Skeletal muscle tissue (tissue), 4 donors: ENCODE measurements around the gene CREG1. TPM values are rescaled to one million over a fixed set of nuclear protein-coding genes. Genes with fewer than 3 reads are reported as not detected.
"Not testable (repeated sequence)": the region's sequence is repeated elsewhere in the genome, so short reads cannot be mapped to it uniquely, and the experiment has no call there.

Source experiments
- H3K27ac ChIP-seq: one replicate; pipeline ENCODE4 v1.7.0; 2013; ENCODE audit warnings: mild to moderate bottlenecking, low read depth, low read length, inconsistent platforms
- H3K27me3 ChIP-seq, 3 donors: one replicate each; pipeline ENCODE4 v1.7.0; 2013; ENCODE audit warnings: low read length in 3 of 3; ENCODE audit not compliant: control insufficient read depth in 3 of 3, insufficient read depth in 3 of 3
- H3K36me3 ChIP-seq, 3 donors: one replicate each; pipeline ENCODE4 v1.7.0; 2013; ENCODE audit warnings: low read length in 3 of 3; ENCODE audit not compliant: control insufficient read depth in 3 of 3, insufficient read depth in 3 of 3
- H3K4me1 ChIP-seq, 3 donors: one replicate each; pipeline ENCODE4 v1.7.0; 2013; ENCODE audit warnings: low read length in 3 of 3, mild to moderate bottlenecking in 3 of 3; ENCODE audit not compliant: control insufficient read depth in 3 of 3, insufficient read depth in 3 of 3
- H3K4me3 ChIP-seq, 3 donors: one replicate each; pipeline ENCODE4 v1.7.0; 2013; ENCODE audit warnings: low read length in 3 of 3
- H3K9ac ChIP-seq, 3 donors: one replicate each; pipeline ENCODE4 v1.7.0; 2013; ENCODE audit warnings: low read length in 3 of 3, mild to moderate bottlenecking in 3 of 3, moderate library complexity in 2 of 3, low read depth in 1 of 3
- H3K9me3 ChIP-seq, 3 donors: one replicate each; pipeline ENCODE4 v1.7.0; 2013; ENCODE audit warnings: low read length in 3 of 3; ENCODE audit not compliant: control insufficient read depth in 3 of 3
- total RNA-seq: library from RNA; depleted of rRNA; stranded (reverse); fragments of >200 nt; gene quantifications from one replicate; pipeline ENCODE4 v1.2.3, GENCODE V29; 2014
- donor health status: Osteomylitis.

CREG1 gene
- total RNA-seq, 1 donor from 2014 or later, result 25.6 TPM

- H3K36me3 ChIP-seq, result no peaks in the 10 kb centered on the region
- no peak overlapping the region for H3K4me3 ChIP-seq
- no peak overlapping the region for H3K27ac ChIP-seq
- H3K4me1 ChIP-seq, result peaks cover 0 to 3% (median 0%) of the 10 kb centered on the region in 3 donors
- H3K9me3 ChIP-seq, result no peaks in the 10 kb centered on the region
- no peak overlapping the region for H3K9ac ChIP-seq
- no peaks in the 10 kb centered on the region for H3K27me3 ChIP-seq
Measured at GRCh38 chr1:167566766-167567165, 13.2 kb upstream of the CREG1 start.

GRCh38 chr1:167565922-167566321 lies 12.4 kb upstream of the CREG1 start:
- H3K27ac ChIP-seq, result no peak overlapping the region
- H3K27me3 ChIP-seq, result no peaks in the 10 kb centered on the region
- no peaks in the 10 kb centered on the region for H3K9me3 ChIP-seq
- no peak overlapping the region for H3K4me3 ChIP-seq
- peaks cover 0 to 3% (median 0%) of the 10 kb centered on the region in 3 donors for H3K4me1 ChIP-seq
- no peaks in the 10 kb centered on the region for H3K36me3 ChIP-seq
- H3K9ac ChIP-seq, result no peak overlapping the region

GRCh38 chr1:167564612-167565270 lies 11.2 kb upstream of the CREG1 start:
- H3K4me1 ChIP-seq, result peaks cover 0 to 3% (median 0%) of the 10 kb centered on the region in 3 donors
- H3K27me3 ChIP-seq, result no peaks in the 10 kb centered on the region
- no peak overlapping the region for H3K27ac ChIP-seq
- no peaks in the 10 kb centered on the region for H3K9me3 ChIP-seq
- H3K4me3 ChIP-seq, result no peak overlapping the region
- H3K36me3 ChIP-seq, result no peaks in the 10 kb centered on the region
- H3K9ac ChIP-seq, result no peak overlapping the region

- Histone ChIP-seq H3K4me3 (no peak overlapping the region), H3K9ac (no peak overlapping the region), H3K9me3 (no peaks in the 10 kb centered on the region), H3K4me1 (peaks cover 0 to 3% (median 0%) of the 10 kb centered on the region in 3 donors), H3K27me3 (no peaks in the 10 kb centered on the region), H3K36me3 (no peaks in the 10 kb centered on the region), H3K27ac (no peak overlapping the region)
Measured at GRCh38 chr1:167563579-167564246, 10.2 kb upstream of the CREG1 start.

- Histone ChIP-seq H3K4me1 (peaks cover 0 to 3% (median 0%) of the 10 kb centered on the region in 3 donors), H3K27me3 (no peaks in the 10 kb centered on the region), H3K9ac (no peak overlapping the region), H3K36me3 (no peaks in the 10 kb centered on the region), H3K27ac (no peak overlapping the region), H3K9me3 (no peaks in the 10 kb centered on the region), H3K4me3 (no peak overlapping the region)
Measured at GRCh38 chr1:167562702-167563101, 9.1 kb upstream of the CREG1 start.

GRCh38 chr1:167561753-167562152 lies 8.2 kb upstream of the CREG1 start:
- Histone ChIP-seq H3K27ac (no peak overlapping the region), H3K9me3 (no peaks in the 10 kb centered on the region), H3K9ac (no peak overlapping the region), H3K27me3 (no peaks in the 10 kb centered on the region), H3K4me3 (no peak overlapping the region), H3K36me3 (no peaks in the 10 kb centered on the region), H3K4me1 (no peaks in the 10 kb centered on the region)

- Histone ChIP-seq H3K4me1 (peaks cover 19 to 36% (median 22%) of the 10 kb centered on the region in 3 donors), H3K27ac (peak overlapping the region; percentile 61)
Measured at GRCh38 chr1:167555971-167556714, 2.6 kb upstream of the CREG1 start.

GRCh38 chr1:167555072-167555471 lies 1.5 kb upstream of the CREG1 start:
- H3K4me1 ChIP-seq, result peaks cover 19 to 40% (median 22%) of the 10 kb centered on the region in 3 donors
- not testable (repeated sequence) for H3K9ac ChIP-seq, H3K4me3 ChIP-seq, H3K9me3 ChIP-seq, H3K27ac ChIP-seq, H3K36me3 ChIP-seq, H3K27me3 ChIP-seq

More at GRCh38 chr1:167555971-167556714, 2.6 kb upstream of the CREG1 start:
- Histone ChIP-seq H3K9ac (no peak overlapping the region), H3K9me3 (no peaks in the 10 kb centered on the region), H3K36me3 (no peaks in the 10 kb centered on the region), H3K27me3 (no peaks in the 10 kb centered on the region), H3K4me3 (peak overlapping the region in 1 of 3 donors; percentile 24)

- H3K36me3 ChIP-seq, result no peaks in the 10 kb centered on the region
- peak overlapping the region; percentile 66 to 89 (median 81) for H3K9ac ChIP-seq
- H3K27ac ChIP-seq, result peak overlapping the region; percentile 74
- no peaks in the 10 kb centered on the region for H3K27me3 ChIP-seq
- peak overlapping the region; percentile 82 to 87 (median 87) for H3K4me3 ChIP-seq
- peaks cover 19 to 40% (median 22%) of the 10 kb centered on the region in 3 donors for H3K4me1 ChIP-seq
- H3K9me3 ChIP-seq, result no peaks in the 10 kb centered on the region
Measured at GRCh38 chr1:167554028-167554779, 642 bp upstream of the CREG1 start.
